GM18508 (cell line): Measurements from ENCODE around the gene RSPH3.
"Not testable (repeated sequence)": the region's sequence is repeated elsewhere in the genome, so short reads cannot be mapped to it uniquely, and the experiment has no call there.

Experiments
- ATAC-seq: cut with Tn5 transposase; IDR thresholded peaks from one replicate; pipeline ENCODE4 v1.9.1; 2021; ENCODE audit warnings: moderate number of reproducible peaks; ENCODE audit not compliant: insufficient read depth, unreplicated experiment

The RSPH3 gene, protein sequence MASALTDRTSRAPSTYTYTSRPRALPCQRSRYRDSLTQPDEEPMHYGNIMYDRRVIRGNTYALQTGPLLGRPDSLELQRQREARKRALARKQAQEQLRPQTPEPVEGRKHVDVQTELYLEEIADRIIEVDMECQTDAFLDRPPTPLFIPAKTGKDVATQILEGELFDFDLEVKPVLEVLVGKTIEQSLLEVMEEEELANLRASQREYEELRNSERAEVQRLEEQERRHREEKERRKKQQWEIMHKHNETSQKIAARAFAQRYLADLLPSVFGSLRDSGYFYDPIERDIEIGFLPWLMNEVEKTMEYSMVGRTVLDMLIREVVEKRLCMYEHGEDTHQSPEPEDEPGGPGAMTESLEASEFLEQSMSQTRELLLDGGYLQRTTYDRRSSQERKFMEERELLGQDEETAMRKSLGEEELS

DNA sequence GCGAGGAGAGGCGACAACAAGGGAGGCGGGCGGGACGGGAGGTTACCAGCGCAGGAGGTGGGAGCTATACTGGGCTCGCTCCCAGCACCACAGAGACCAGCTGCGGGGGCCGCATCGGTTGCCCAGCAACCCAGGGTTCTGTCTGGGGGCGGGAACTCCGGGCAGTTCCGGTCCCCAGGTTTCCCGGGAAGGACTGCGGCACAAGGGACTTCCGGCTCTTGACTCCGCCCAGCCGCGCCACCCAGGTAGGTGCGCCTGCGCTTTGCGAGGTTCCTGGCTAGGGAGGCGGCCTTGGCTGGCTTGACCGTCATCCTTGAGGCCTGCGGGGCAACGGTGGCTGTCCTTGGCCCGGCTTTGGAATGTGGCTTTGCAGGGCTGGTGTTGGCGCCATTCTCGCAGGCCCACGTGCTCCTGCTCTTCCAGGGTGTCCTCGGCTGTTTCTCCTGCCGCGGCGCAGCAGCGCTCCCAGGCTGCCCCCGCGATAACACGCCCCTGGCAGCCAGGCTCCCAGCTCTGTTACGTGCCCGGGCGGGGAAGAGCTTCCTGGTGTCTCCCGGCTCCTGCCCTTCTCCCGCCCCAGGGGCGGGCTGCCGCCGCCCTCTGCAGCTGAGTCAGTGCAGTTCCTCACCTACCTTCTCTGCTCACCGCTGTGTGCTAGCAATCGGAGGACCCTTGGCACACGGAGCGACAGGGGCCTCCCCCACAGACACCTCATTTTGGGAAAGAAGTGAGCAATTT, at the start of gene RSPH3:
RSPH3 (minus strand) TSS at position 537 of the 738 bp plus-strand sequence. CDS start 652 bp downstream, outside the sequence.
- peak; percentile 74 for ATAC-seq

DNA sequence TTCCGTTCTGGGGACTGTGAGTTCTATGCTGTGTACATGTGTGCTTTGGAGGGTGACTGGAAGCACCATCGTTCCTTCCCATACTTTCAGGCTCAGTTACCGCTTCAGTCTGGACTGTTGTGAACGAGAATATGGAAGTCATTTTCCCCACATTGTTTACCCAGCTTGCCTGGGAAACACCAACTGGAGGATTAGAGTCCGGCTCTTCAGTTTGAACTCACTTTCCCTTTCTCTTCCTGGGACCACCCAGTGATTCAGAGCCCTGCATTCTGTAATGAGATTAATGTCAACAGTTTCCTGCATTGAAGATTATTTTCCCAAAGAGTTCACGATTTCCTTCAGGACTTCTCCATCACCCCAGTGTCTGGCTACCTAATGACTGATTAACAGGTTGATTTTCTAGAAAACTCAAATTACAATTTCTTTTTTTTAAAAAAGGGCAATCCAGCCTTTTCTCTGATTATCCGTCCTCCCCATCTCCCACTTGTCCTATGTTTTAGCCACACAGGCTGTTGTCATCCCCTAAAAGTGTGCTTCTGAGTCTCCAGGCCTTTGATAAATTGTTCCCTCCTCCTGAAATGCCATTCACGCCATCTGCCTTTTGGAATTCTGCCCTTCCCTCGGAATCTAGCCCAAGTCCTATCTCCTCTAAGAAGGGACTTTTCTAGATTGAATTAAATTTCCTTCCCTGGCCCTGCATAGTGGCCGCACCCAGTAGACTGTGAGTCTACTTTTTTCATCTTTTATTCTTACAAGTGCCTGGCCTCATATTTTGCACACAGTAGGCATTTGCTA, 48.1 kb upstream of the RSPH3 start:
- ATAC-seq, result no peak

DNA sequence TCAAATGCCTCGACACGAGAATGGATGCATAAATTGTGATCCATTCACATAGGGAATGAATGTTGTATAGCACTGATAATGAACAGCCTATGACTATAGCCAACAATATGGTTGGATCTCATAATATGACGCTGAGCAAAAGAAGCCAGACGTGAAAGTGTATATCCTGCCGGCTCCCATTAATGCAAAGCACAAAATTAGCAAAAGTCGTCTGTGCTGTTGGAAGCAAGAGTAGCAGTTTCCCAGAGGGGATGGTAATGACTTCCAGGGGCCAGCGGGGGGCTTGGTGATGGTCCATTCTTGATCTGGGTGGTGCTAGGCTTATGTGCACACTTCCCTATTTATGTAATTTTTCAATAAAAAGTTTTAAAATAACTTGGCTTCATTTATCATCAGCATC, 45.8 kb upstream of the RSPH3 start:
- no peak for ATAC-seq

DNA sequence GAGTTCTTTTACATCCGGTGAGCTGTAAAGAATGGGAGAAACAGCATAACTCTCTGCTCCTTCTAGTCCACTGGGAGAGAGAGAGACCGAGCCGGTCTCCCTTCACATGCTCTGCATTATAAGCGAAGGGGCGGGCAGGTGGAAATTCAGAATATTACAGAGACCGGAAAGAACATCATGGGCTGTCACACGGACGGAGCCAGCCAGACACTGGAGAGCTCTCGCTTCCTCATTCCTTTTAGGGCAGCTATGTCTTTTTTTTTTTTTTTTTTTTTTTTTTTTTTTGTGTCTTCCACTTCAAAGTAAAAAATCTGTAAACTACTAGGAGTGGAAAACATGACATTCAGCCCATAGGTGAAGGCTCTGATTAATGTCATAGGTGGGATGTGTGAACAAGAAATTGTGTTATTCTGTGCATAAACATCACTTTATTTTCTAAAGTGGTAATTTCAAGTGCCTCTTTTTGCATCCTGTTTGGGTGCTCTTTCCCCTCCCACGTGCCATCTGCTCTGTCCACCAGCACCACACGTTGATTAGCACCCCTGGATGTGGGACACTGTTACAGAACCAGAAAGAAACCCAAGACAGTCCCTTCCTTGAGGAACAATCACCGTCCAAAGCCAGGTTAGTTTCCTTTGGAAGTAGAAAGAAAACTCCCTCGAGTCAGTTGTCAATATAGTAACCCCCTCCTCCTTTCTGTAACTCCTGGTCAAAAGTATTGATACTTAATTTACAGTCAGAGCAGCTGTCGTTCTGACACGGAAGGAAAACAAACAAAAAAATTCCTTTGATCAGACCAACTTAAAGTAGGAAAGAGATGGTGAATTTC, 45.1 kb upstream of the RSPH3 start, which contains the start of gene TAGAP:
TAGAP (minus strand) TSS at position 93 of the 829 bp plus-strand sequence. CDS start 845 bp downstream, outside the sequence.
- ATAC-seq, result peak; percentile 63

DNA sequence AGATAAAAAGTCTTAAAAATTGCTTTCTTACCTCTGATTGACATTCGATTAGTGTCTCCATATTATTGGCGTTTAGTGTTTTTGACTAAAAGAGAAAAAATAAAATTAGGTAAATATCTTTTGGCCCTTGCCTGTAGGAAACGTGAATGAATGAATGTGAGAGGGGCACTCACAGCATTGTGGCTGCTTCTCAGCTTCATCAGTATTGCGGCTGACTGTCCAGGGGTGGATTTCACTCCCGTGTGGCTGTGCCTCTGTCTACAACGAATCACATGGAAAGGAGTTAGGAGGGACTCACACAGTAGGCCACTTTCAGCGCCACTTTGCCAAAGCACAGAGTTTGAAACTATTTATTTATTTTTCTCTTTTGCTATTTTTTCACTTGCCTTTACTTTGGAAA, 43.9 kb upstream of the RSPH3 start:
- no peak for ATAC-seq

DNA sequence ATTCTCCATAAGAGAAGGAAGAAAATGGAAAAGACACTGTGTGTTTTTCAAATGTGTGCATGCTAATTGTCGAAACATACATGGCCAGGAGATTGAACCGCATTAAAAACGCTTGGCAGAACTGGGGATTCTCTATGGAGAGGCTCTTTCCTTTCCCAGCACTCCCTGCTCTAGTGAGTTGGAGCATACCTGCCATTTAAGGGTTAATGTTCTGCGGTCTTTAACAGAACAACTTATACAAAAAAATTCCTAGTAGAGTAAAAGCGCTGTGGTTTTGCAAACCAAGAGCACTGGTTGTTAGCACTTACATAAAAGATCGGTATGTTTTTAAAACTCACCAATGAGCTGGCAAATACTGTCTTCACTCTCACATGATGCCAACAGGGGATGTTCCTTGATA, 43.2 kb upstream of the RSPH3 start:
- ATAC-seq, result no peak

DNA sequence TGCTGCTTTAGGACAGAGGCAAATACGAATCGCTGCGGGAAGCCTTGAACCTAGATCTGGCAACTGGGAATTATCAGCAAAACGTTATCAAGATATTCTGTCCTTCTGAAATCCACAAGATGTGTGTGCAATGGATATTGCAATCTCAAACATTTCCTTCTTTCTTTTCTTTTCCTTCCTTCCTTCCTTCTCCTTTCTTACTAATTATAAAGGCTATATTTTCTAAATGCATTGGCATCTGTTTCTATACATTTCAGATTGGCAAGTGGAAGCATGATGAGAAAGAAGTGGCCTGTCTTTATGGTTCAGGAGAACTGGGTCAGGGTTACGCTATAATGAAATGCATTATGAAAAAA, 42.8 kb upstream of the RSPH3 start:
- no peak for ATAC-seq

DNA sequence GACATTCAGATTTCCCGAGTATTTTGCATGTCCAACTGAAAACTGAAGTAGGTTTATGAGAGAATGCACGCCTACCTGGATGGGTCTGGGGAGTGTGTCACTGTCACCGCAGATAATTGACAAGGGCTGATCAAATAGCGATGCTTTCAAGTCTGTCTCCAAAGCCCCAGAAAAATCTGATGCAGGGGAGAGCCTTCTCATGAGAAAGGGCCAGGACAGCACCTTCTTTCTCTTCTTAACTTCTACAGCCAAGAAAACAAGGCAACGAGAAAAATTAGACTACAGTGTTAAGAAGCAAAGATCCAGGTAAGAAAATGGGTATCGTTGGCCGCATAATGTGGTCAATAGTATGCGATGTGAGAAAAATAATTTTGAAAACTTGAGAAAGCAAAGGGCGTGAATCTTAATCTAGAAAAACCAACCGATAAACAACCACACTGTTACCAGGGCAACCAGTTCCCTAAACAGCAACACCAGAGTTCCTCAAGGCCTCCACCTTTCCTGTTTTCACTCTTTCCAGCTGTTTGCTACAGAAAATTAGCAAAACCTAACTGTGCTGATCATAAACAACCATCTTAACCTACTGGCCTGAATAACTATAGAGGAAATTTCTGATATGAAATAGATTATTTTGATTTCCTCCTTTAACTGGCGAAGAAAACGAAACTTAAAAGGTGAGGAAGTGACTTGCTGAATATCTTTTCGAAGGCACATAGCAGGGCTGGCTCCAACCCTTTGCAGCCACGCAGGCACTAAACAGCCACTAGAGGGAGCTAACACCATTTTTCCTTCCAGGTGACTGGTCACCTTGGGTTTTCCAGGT, 42.2 kb upstream of the RSPH3 start:
- peak; percentile 28 for ATAC-seq

DNA sequence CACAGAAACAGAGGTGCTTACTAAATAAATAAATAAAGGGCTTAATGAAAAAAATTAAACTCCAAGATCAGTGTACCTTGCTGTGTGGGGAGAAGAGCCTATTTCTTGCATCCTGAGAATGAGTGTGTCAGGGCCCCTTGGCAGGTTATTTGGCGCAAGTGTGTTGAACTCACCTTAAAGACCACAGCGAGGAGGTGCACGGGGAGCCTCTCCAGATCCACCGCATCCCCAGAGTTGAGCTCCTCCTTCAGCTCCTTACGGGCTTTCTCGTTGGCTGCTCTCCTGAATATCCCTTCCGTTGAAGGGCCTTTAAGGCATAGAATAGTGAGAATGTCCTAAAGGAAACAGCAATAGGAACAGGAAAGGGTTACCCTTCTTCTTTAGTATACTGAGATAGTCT, 41.2 kb upstream of the RSPH3 start:
- no peak for ATAC-seq

DNA sequence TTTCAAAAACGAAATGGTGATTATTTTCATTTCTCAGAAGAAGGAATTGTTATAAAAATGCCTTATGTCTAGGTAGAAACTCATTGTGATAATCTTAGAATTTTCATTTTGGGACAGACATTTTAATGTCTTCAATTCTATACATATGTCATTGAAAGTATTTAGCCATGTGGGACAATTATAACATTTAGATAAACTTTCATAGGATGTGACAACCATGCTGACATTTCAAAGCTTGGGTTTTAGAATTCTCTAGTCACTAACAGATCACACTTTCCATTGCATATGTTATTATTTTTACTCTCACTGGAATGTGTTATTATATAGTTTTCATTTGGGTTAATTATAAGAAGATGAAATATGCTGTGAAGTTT, 39.9 kb upstream of the RSPH3 start:
- no peak for ATAC-seq

DNA sequence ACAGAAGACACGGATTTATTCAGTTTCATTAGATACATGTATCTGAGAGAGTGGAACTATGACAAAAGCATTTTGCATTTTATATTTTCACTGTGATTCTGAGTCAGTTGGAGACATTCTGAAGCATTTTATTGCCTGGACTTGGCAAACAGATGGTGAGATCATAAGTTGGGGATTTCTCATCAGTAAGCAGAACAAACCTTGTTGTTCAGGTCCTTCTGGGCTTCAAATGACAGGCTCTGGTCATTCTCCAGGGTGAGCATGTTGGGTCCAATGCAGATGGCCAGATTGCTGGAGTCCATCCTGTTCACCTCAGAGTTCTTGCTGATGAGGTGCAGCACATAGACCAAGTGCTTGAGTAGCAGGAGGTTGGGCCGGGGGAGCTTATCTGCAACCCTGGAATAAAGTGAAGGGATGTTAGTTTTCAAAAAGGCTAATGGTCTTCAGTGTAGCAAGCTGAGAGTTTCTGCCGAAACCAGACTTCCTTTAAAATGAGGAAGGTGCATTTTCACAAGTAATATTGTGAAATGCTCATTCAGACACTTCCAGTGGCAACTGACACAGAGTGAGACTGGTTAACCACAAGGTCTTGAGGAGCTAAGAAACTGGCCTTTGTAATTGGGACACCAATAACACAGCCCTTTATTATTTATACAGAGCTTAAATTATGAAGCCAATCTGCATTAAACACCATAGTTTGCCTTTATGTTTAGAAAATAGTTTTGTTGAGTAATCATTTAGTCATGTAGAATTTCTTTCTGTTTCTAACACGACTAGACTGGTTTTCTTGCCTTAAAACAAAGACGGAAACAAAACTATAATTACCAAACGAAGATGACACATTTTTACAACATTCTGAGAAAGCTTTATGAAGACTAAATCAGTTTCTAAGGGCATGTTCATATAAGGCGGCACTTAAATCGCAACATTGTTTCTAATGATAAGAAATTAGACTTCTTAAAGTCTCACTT, 39.2 kb upstream of the RSPH3 start:
- ATAC-seq, result peak; percentile 62

DNA sequence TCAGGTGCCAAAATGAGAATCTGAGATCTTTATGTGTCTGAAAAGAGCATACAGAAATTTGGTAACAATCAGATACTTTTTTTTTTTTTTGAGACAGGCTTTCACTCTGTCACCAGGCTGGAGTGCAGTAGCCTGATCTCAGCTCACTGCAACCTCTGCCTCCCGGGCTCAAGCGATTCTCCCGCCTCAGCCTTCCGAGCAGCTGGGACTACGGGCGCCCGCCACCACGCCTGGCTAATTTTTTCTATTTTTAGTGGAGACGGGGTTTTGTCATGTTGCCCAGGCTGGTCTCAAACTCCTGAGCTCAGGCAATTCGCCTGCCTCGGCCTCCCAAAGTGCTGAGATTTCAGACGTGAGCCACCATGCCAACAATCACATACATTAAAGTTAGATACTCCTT, 38.3 kb upstream of the RSPH3 start:
- ATAC-seq, result not testable (repeated sequence)

DNA sequence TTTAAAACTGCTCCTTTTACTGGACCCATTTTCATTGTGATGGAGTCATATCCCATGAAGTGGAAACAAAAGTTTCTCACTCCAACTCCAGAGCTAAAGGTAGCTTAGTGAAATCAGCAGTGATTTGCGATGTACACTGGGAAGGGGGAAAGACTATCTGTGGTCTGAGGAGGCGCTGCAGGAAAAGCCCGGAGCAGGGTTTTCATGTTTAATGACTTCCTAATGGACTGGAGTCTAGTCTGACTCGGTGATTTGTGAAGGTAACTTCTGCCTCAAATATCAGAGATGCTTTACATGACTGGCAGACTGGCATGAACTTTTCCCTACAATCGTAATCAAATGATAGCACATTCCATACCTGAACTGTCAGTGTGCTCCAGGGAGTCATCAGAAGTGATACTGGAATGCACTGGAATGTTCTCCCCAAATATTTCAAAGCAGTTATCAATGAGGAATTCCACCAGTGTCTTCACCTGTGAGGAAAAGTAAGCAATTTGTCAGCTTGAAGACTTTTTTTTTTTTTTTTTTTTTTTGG, 37.8 kb upstream of the RSPH3 start:
- ATAC-seq, result no peak

DNA sequence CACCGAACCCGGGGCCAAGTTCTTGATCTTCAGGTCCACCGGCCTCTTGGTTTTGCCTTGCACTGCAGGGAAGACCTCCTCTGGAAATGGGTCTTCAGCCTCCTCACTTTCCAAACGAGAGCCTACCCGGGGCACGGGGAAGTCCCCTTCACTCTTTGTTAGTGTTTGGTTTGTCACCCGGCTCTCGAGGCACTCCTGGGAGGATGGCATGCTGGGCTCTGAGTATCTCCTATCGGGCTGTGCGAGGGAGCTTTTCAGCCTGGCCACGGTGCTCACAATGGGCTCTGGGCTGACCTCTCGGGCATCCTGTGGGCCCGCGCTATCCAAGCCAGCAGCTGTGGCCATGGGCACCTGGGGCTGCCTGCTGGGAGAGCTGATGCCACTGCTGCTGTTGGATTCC, 36.7 kb upstream of the RSPH3 start:
- no peak for ATAC-seq

DNA sequence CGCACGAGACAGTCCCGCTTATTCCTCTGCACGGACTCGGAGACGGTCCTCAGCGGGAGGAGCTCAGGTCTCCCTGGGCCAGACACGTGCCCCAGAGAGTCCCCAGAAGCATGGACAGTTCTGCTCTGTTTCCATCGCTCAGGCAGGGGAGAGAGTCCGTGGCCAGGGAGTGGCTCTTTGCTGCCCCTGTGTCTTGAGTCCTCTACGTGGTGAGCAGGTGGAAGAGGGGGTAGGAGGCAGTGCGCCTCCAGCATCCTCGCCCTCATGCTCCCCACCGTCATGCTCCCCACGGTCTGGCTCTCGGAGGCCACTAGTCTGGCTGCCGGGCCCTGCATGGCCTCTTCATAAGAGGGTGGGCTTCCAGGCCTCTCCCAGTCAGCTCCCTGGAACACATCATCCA, 35.9 kb upstream of the RSPH3 start:
- no peak for ATAC-seq

DNA sequence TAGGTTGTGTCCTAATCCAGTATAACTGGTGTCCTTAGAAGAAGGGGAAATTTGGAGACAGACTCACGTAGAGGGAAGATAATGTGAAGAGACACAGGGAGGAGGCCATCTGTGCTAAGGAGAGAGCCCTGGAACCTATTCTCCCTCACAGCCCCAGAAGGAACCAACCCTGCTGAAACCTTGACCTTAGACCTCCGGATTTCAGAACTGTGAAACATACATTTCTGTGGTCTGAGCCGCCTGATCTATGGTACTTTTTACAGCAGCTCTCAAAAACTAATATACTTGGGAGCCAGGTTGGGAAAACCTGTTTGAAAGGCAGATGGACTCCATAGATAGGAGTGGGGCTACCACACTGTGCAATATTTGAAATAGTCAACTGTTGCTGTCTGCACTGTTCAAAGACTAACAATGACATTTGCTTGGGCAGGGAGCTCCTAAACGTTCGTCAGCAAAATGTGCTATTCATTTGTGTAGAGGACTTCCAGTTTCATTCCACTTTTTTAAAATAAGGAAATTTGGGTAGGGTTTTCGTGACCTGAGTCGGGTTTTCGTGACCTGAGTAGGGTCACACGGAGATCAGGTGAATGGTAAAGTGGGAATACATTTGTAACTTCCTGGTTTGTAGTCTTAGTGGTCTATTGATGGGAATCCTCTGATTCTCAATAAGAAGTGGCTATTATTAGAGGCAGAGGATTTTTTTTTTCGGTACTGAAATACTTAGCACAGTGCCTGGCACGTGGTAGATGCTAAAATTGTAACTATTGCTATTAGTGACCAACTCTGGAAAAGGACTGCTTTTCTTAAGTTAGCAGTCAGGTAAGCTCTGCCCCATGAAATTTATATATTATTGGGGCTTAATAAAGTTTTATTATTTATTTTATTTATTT, 33.4 kb upstream of the RSPH3 start:
- no peak for ATAC-seq

DNA sequence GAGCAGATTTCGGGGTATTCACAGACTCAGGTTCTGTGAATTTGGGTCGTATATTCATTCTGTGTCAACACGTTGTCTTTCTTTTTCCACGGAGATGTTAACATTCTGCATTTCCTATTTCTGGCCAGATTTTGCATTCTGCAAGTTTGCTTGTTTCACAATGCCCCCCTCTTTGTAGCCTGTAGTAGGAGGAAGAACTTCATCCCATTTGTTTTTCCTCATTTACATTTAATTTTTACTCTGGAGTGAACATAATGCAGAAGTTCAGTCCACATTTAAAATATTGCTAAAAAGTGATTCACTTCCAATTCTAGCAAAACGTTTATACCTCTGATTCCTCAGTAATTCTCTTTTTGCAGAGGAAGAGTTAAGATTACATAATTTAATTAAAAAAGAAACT, 31.8 kb upstream of the RSPH3 start:
- no peak for ATAC-seq
